ENCODE measurements around the gene TMEM106C. TPM values are rescaled to one million over a fixed set of nuclear protein-coding genes. Genes with fewer than 3 reads are reported as not detected.

The TMEM106C gene
- total RNA-seq, 1 experiment from 2014 or later: 48.3 TPM

GRCh38 chr12:47977772-47978597 lies 14.6 kb downstream of the TMEM106C start:
- H3K4me1 Mint-ChIP-seq: no peaks in the 10 kb centered on the region
- H3K27me3 Mint-ChIP-seq (ENCODE audit: low read depth): peaks cover 2% of the 10 kb centered on the region; the same call in 1 of the 2 replicates
- H3K4me3 Mint-ChIP-seq: no peak overlapping the region
- no peak for TF ChIP-seq RELA (CRISPR knock-in tag; IDR thresholded peaks at IDR 0.05; ENCODE audit: borderline replicate concordance)
- no peak for TF ChIP-seq TEAD4 (CRISPR knock-in tag; IDR thresholded peaks at IDR 0.05)
- TF ChIP-seq ATF2 (CRISPR knock-in tag; IDR thresholded peaks at IDR 0.05; ENCODE audit: borderline replicate concordance, low read depth): no peak
- TF ChIP-seq RORB (CRISPR knock-in tag; IDR thresholded peaks at IDR 0.05): no peak
- TF ChIP-seq ZNF263 (CRISPR knock-in tag; IDR thresholded peaks at IDR 0.05; ENCODE audit: low read depth): no peak
- no peak for TF ChIP-seq MAX (CRISPR knock-in tag; IDR thresholded peaks at IDR 0.05)
- no peak for TF ChIP-seq ZNF138 (CRISPR knock-in tag; conservative IDR thresholded peaks at IDR 0.05)
- no peak for TF ChIP-seq TEAD1 (CRISPR knock-in tag; IDR thresholded peaks at IDR 0.05)
- no peak for TF ChIP-seq ATF3 (CRISPR knock-in tag; conservative IDR thresholded peaks at IDR 0.05)
- TF ChIP-seq TP53 (CRISPR knock-in tag; IDR thresholded peaks at IDR 0.05): no peak
- TF ChIP-seq AR (CRISPR knock-in tag; IDR thresholded peaks at IDR 0.05): no peak
- no peak for TF ChIP-seq ZNF423 (CRISPR knock-in tag; IDR thresholded peaks at IDR 0.05)
- TF ChIP-seq GABPB1 (CRISPR knock-in tag; IDR thresholded peaks at IDR 0.05): no peak
- no peak for TF ChIP-seq NR2C2 (CRISPR knock-in tag; IDR thresholded peaks at IDR 0.05)
- no peak for TF ChIP-seq USF2 (CRISPR knock-in tag; IDR thresholded peaks at IDR 0.05)
- TF ChIP-seq ZNF425 (CRISPR knock-in tag; conservative IDR thresholded peaks at IDR 0.05): no peak
- no peak for TF ChIP-seq ZBTB43 (CRISPR knock-in tag; IDR thresholded peaks at IDR 0.05)
- no peak for TF ChIP-seq NFE2L1 (CRISPR knock-in tag; IDR thresholded peaks at IDR 0.05)
- TF ChIP-seq ELF4 (CRISPR knock-in tag; IDR thresholded peaks at IDR 0.05; ENCODE audit: low read depth): no peak
- TF ChIP-seq JUN (CRISPR knock-in tag; IDR thresholded peaks at IDR 0.05): no peak
- no peaks in the 10 kb centered on the region for H3K36me3 Mint-ChIP-seq
- H3K27ac Mint-ChIP-seq: no peak overlapping the region
- DNase-seq (ENCODE audit: low spot score): no peak
- POLR2A ChIA-PET: no interaction called here
- no peak for ATAC-seq
- CTCF ChIA-PET: interaction anchor here (0.5 to 1.2 kb wide), 2 partner anchors 36 to 179 kb away, joined by 4 to 5 read pairs; no protein-coding TSS in a partner anchor
- H3K9me3 Mint-ChIP-seq: no peaks in the 10 kb centered on the region
